ENCODE measurements around the gene CKAP5.

CKAP5 gene

GRCh38 chr11:46728659-46729040 is 117.4 kb downstream of the CKAP5 start:
- DNase-seq (ENCODE audit: extremely low read depth, low read depth): no peak
- no peak for TF ChIP-seq CTCF (IDR thresholded peaks at IDR 0.05; ENCODE audit: low read depth, low read length)

GRCh38 chr11:46727952-46728658 is 118.0 kb downstream of the CKAP5 start:
- no peak for DNase-seq (ENCODE audit: extremely low read depth, low read depth)
- no peak for TF ChIP-seq CTCF (IDR thresholded peaks at IDR 0.05; ENCODE audit: low read depth, low read length)

- TF ChIP-seq CTCF (IDR thresholded peaks at IDR 0.05; ENCODE audit: low read depth, low read length): no peak
- no peak for DNase-seq (ENCODE audit: extremely low read depth, low read depth)
Observed at GRCh38 chr11:46726206-46726862, 119.7 kb downstream of the CKAP5 start.

GRCh38 chr11:46725338-46726205 is 120.5 kb downstream of the CKAP5 start:
- no peak for TF ChIP-seq CTCF (IDR thresholded peaks at IDR 0.05; ENCODE audit: low read depth, low read length)

GRCh38 chr11:46724088-46724487 is 122.0 kb downstream of the CKAP5 start:
- DNase-seq (ENCODE audit: extremely low read depth, low read depth): no peak
- TF ChIP-seq CTCF (IDR thresholded peaks at IDR 0.05; ENCODE audit: low read depth, low read length): no peak

More at GRCh38 chr11:46725338-46726205, 120.5 kb downstream of the CKAP5 start:
- DNase-seq (ENCODE audit: extremely low read depth, low read depth): no peak

- no peak for TF ChIP-seq CTCF (IDR thresholded peaks at IDR 0.05; ENCODE audit: low read depth, low read length)
- no peak for DNase-seq (ENCODE audit: extremely low read depth, low read depth)
Observed at GRCh38 chr11:46723359-46723680, 122.8 kb downstream of the CKAP5 start.

All from AG09319 (cell line).